DND-41 (cell line): Measurements from ENCODE around the gene DPYSL3.

ENCODE experiments used
- ATAC-seq: fragments of 200-7000 bp; cut with Tn5 transposase; 3 replicates; pipeline ENCODE4 v1.9.1; 2021; ENCODE audit warnings: low read depth; ENCODE audit not compliant: insufficient read depth
- DNase-seq: peaks from one replicate; pipeline ENCODE4 v3.0.0-alpha.2; 2020
- H2AFZ ChIP-seq: 2 replicates; pipeline ENCODE4 v1.6.0; 2012; ENCODE audit warnings: low read depth, low read length
- H3K27ac ChIP-seq: 2 replicates; pipeline ENCODE4 v1.5.1; 2012; ENCODE audit warnings: low read length, inconsistent platforms
- H3K27me3 ChIP-seq: fragments of 200-600 bp; sonication (generic); 2 replicates; pipeline ENCODE4 v1.6.0; 2012; ENCODE audit warnings: low read length, mild to moderate bottlenecking, inconsistent platforms; ENCODE audit not compliant: insufficient read depth, poor library complexity
- H3K36me3 ChIP-seq: 2 replicates; pipeline ENCODE4 v1.5.1; 2012; ENCODE audit warnings: low read length, inconsistent platforms; ENCODE audit not compliant: insufficient read depth
- H3K4me1 ChIP-seq: 2 replicates; pipeline ENCODE4 v1.5.1; 2012; ENCODE audit warnings: mild to moderate bottlenecking, low read length; ENCODE audit not compliant: insufficient read depth
- H3K4me2 ChIP-seq: 2 replicates; pipeline ENCODE4 v1.6.0; 2012; ENCODE audit warnings: mild to moderate bottlenecking, moderate library complexity, low read length, inconsistent platforms; ENCODE audit not compliant: insufficient read depth
- H3K4me3 ChIP-seq, 2 experiments: fragments of 200-600 bp in 1 of 2; shearing (Covaris generic) in 1 of 2; 2 replicates each; pipeline ENCODE4 v1.5.1; 2012 to 2016; ENCODE audit warnings: inconsistent platforms in 2 of 2, low read length in 2 of 2, mild to moderate bottlenecking in 2 of 2, low read depth in 1 of 2, moderate library complexity in 1 of 2
- H3K79me2 ChIP-seq: 2 replicates; pipeline ENCODE4 v1.6.0; 2012; ENCODE audit warnings: low read length, inconsistent platforms; ENCODE audit not compliant: insufficient read depth
- H3K9ac ChIP-seq: 2 replicates; pipeline ENCODE4 v1.6.0; 2012; ENCODE audit warnings: low read depth, mild to moderate bottlenecking, inconsistent platforms, low read length, moderate library complexity
- H3K9me3 ChIP-seq: 2 replicates; pipeline ENCODE4 v1.5.1; 2012; ENCODE audit warnings: low read length, moderate library complexity, mild to moderate bottlenecking, inconsistent platforms; ENCODE audit not compliant: insufficient read depth, severe bottlenecking
- H4K20me1 ChIP-seq: 2 replicates; pipeline ENCODE4 v1.6.0; 2012; ENCODE audit warnings: low read length; ENCODE audit not compliant: insufficient read depth
- EZH2 ChIP-seq: IDR thresholded peaks from 3 replicates; pipeline ENCODE4 v1.6.1; 2012; ENCODE audit warnings: borderline replicate concordance, low read depth, mild to moderate bottlenecking, moderate library complexity, low read length, inconsistent platforms; ENCODE audit not compliant: severe bottlenecking
- TF ChIP-seq, protein P1 (sequence below): IDR thresholded peaks from 2 replicates; pipeline ENCODE4 v1.5.1; 2012; ENCODE audit warnings: borderline replicate concordance, low read length, moderate library complexity, mild to moderate bottlenecking; ENCODE audit not compliant: poor library complexity, severe bottlenecking; ENCODE audit errors: extremely low read depth

Gene DPYSL3

DNA sequence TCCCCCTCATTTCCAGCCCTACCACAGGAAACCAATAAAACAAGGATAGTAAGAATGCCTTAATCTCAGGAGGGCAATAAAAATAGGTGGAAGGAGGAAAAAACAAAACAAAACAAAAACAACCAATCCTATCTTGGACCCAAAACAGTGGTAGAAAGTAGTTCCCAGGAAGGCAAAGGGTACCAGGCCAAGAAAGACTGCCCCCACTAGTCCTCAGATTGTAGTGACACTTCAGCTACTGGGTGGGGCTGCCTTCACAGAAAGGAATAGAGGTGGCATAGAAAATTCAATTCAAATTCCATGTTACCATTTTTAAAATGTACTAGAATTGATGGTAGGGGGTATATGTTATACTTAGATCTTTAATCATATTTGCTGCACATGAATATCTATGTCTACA lies 59.3 kb downstream of the DPYSL3 start:
- Histone ChIP-seq H3K79me2 (no peaks in the 10 kb centered on the region), H3K36me3 (no peaks in the 10 kb centered on the region), H3K4me1 (no peaks in the 10 kb centered on the region), H3K4me2 (no peak overlapping the region), H3K27me3 (no peaks in the 10 kb centered on the region), H3K27ac (no peak overlapping the region), H4K20me1 (no peaks in the 10 kb centered on the region), H3K4me3 (no peak overlapping the region), H3K9ac (no peak overlapping the region), H2AFZ (no peak overlapping the region), H3K9me3 (peaks cover 3% of the 10 kb centered on the region)
- DNase-seq (no peak), ATAC-seq (no peak)
- TF ChIP-seq EZH2: no peak
- TF ChIP-seq, protein P1, sequence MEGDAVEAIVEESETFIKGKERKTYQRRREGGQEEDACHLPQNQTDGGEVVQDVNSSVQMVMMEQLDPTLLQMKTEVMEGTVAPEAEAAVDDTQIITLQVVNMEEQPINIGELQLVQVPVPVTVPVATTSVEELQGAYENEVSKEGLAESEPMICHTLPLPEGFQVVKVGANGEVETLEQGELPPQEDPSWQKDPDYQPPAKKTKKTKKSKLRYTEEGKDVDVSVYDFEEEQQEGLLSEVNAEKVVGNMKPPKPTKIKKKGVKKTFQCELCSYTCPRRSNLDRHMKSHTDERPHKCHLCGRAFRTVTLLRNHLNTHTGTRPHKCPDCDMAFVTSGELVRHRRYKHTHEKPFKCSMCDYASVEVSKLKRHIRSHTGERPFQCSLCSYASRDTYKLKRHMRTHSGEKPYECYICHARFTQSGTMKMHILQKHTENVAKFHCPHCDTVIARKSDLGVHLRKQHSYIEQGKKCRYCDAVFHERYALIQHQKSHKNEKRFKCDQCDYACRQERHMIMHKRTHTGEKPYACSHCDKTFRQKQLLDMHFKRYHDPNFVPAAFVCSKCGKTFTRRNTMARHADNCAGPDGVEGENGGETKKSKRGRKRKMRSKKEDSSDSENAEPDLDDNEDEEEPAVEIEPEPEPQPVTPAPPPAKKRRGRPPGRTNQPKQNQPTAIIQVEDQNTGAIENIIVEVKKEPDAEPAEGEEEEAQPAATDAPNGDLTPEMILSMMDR: no peak

DNA sequence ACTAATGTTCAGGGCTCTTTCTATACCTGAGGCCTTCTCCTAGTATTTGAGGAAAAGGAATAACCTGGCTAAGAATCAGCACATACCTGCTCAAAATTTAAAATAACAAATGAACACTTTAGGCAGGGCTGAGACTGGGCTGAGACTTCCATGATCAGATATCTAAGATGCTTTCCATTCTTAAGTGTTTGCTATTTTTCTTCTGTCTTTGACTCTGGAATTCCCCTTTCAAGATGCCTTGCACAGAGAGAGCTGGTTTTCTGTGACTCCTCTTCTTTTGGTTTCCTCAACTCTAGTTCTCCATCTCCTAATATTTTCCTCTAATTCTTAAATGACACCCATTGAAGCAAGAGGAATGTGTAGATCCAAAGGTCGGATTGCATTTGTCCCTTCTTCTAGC lies 61.1 kb downstream of the DPYSL3 start:
- H3K4me2 ChIP-seq: no peak overlapping the region
- H3K79me2 ChIP-seq: no peaks in the 10 kb centered on the region
- ATAC-seq (no peak), DNase-seq (no peak)
- TF ChIP-seq EZH2: no peak
- TF ChIP-seq, protein P1: no peak
- H3K36me3 ChIP-seq: no peaks in the 10 kb centered on the region
- no peaks in the 10 kb centered on the region for H3K27me3 ChIP-seq
- no peaks in the 10 kb centered on the region for H3K4me1 ChIP-seq
- no peak overlapping the region for H3K27ac ChIP-seq
- H2AFZ ChIP-seq: no peak overlapping the region
- no peaks in the 10 kb centered on the region for H4K20me1 ChIP-seq
- no peak overlapping the region for H3K4me3 ChIP-seq
- H3K9me3 ChIP-seq: peaks cover 3% of the 10 kb centered on the region
- no peak overlapping the region for H3K9ac ChIP-seq

DNA sequence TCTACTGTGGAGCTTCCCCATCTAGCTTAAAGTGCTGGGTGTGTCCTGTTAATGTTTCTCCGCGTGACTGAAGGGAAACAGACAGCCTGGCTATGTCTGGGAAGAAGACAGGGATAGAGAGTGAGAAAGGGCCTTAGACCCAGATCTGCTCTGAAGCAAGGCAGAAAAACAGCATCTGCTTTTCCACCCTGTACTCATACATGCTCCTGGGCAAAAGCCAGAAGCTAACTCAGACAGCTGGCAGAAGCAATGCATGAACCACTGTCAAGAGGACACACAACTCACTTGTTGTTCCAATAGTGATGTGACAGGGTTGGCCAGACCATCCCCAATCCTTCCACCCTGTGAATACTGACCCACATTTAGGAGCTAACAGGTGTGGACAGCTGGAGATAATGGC lies 63.3 kb downstream of the DPYSL3 start:
- Histone ChIP-seq H3K79me2 (no peaks in the 10 kb centered on the region), H4K20me1 (no peaks in the 10 kb centered on the region), H3K9me3 (no peaks in the 10 kb centered on the region), H2AFZ (no peak overlapping the region), H3K36me3 (no peaks in the 10 kb centered on the region), H3K27me3 (no peaks in the 10 kb centered on the region), H3K9ac (no peak overlapping the region), H3K4me1 (no peaks in the 10 kb centered on the region), H3K27ac (no peak overlapping the region), H3K4me2 (no peak overlapping the region), H3K4me3 (no peak overlapping the region)
- no peak for DNase-seq
- TF ChIP-seq EZH2: no peak
- TF ChIP-seq, protein P1: no peak
- ATAC-seq: no peak

DNA sequence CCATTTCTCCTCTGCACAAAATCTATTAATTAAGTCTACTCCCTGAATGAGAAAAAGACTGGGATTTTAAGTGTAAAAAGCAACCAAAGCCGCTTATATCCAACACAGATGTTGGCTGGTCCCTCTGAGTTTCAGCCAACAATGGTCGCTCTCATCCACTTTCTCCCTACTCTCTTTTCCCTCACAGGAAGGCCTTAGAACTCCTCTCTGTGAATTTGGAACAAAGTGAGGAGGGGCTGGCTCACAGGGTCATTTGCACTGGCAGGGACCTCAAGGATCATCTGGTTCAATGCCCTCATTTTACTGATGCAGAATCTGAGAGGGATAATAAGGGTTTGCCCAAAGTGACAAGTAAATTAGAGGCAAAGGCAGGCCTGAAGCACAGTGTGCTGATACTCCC lies 64.0 kb downstream of the DPYSL3 start:
- Histone ChIP-seq H4K20me1 (no peaks in the 10 kb centered on the region), H3K4me1 (no peaks in the 10 kb centered on the region), H3K36me3 (no peaks in the 10 kb centered on the region), H3K9me3 (no peaks in the 10 kb centered on the region), H2AFZ (no peak overlapping the region), H3K27ac (no peak overlapping the region), H3K4me2 (no peak overlapping the region), H3K79me2 (no peaks in the 10 kb centered on the region), H3K4me3 (no peak overlapping the region), H3K9ac (no peak overlapping the region), H3K27me3 (no peaks in the 10 kb centered on the region)
- no peak for DNase-seq
- ATAC-seq: no peak
- TF ChIP-seq, protein P1: no peak
- TF ChIP-seq EZH2: no peak
